ENCODE results near the gene ENPP1.

Gene ENPP1

GRCh38 chr6:131811500-131811899 is 3.7 kb downstream of the ENPP1 start:
- TF ChIP-seq OSR2 (tag by site-specific recombination; IDR thresholded peaks at IDR 0.05) (no peak), KLF7 (tag by site-specific recombination; IDR thresholded peaks at IDR 0.05; ENCODE audit: borderline replicate concordance) (no peak), ZNF747 (tag by site-specific recombination; IDR thresholded peaks at IDR 0.05) (no peak), ZNF629 (tag by site-specific recombination; IDR thresholded peaks at IDR 0.05) (no peak)
- no peaks in the 10 kb centered on the region; a peak in 1 of 3 replicates for H3K36me3 ChIP-seq (ENCODE audit: control insufficient read depth in 2 of 2, insufficient read depth in 1 of 2, low read length in 2 of 2)

DNA sequence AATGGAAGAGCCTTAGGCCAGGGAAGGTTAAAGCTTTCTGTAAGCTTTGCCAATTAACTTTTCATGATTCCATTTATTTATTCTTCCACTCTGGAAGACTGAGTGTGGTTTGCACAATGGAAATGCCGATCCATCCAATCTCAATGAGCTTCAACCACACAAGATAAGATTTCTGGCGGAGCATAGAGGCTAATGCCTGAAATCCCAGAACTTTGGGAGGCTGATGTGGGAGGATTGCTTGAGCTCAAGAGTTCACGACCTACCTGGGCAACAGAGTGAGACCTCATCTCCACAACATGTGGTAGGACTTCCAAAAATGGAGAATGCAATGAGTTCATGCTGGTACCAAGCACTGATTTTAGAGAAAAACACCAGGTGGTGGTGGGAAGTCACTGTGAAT is 6.2 kb downstream of the ENPP1 start:
- 0 out of 2 replicates have a peak, but pooled peaks have one; percentile 14 for TF ChIP-seq KLF1 (tag by site-specific recombination; IDR thresholded peaks at IDR 0.05)
- peak; percentile 53; the same call in 1 of the 2 replicates for TF ChIP-seq ZXDB (tag by site-specific recombination; IDR thresholded peaks at IDR 0.05)
- no peak for TF ChIP-seq ZNF560 (tag by site-specific recombination; IDR thresholded peaks at IDR 0.05; ENCODE audit: borderline replicate concordance)
- peak; percentile 59 for TF ChIP-seq WT1 (tag by site-specific recombination; IDR thresholded peaks at IDR 0.05)
- no peak overlapping the region for H3K4me3 ChIP-seq (ENCODE audit: low read depth, low read length)
- peaks cover 26% of the 10 kb centered on the region for H3K4me1 ChIP-seq (ENCODE audit: control insufficient read depth, insufficient read depth, low read length)
- POLR2A ChIA-PET: no interaction called here
- H3K27ac ChIP-seq (ENCODE audit: extremely low read depth, low read depth, low read length): no peak overlapping the region; the same call in 1 of the 2 replicates
- CTCF ChIA-PET: interaction anchor here (1.1 kb wide), 2 partner anchors 9 to 119 kb away, joined by 3 read pairs; no protein-coding TSS in a partner anchor
- H3K36me3 ChIP-seq (ENCODE audit: control insufficient read depth in 2 of 2, insufficient read depth in 1 of 2, low read length in 2 of 2): no peaks in the 10 kb centered on the region; a peak in 1 of 3 replicates
- H3K9me3 ChIP-seq (ENCODE audit: control insufficient read depth, insufficient read depth, low read depth, low read length): no peaks in the 10 kb centered on the region

More at GRCh38 chr6:131811500-131811899, 3.7 kb downstream of the ENPP1 start:
- peaks cover 21% of the 10 kb centered on the region for H3K4me1 ChIP-seq (ENCODE audit: control insufficient read depth, insufficient read depth, low read length)
- ChIA-PET CTCF (interaction anchor here (0.7 to 0.9 kb wide), 2 partner anchors 19 to 26 kb away, joined by 3 to 4 read pairs; no protein-coding TSS in a partner anchor), POLR2A (no interaction called here)
- H3K9me3 ChIP-seq (ENCODE audit: control insufficient read depth, insufficient read depth, low read depth, low read length): no peaks in the 10 kb centered on the region
- H3K27ac ChIP-seq (ENCODE audit: extremely low read depth, low read depth, low read length): no peak overlapping the region
- no peak overlapping the region for H3K4me3 ChIP-seq (ENCODE audit: low read depth, low read length)

DNA sequence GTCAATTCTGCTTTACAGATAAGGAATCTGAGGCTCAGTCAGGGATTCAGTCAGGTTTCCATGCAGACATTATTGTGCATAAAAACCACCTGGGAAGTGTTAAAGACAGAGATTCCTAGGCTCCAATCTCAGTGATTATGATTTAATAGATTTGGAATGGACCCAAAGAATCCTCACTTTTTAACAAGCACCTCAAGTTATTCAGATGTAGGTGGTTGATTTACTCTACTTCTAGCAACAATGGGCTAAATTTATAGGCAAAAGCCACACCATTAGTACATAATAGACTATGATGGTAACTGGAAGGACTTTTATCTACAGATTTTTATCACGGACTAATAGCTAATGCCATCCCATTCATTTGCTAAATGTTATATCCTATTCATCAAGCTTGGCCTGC is 9.0 kb downstream of the ENPP1 start:
- no peaks in the 10 kb centered on the region; a peak in 1 of 3 replicates for H3K36me3 ChIP-seq (ENCODE audit: control insufficient read depth in 2 of 2, insufficient read depth in 1 of 2, low read length in 2 of 2)
- no peaks in the 10 kb centered on the region for H3K9me3 ChIP-seq (ENCODE audit: control insufficient read depth, insufficient read depth, low read depth, low read length)
- peaks cover 27% of the 10 kb centered on the region for H3K4me1 ChIP-seq (ENCODE audit: control insufficient read depth, insufficient read depth, low read length)
- ChIA-PET POLR2A (interaction anchor here (0.8 to 1.9 kb wide), 2 partner anchors 9 to 134 kb away, joined by 3 to 5 read pairs; partner anchors contain the start of genes CCN2 and ENPP1), CTCF (interaction anchor here (1.0 to 1.9 kb wide), 3 partner anchors 93 to 122 kb away, joined by 3 to 6 read pairs (median 4); no protein-coding TSS in a partner anchor)
- H3K27ac ChIP-seq (ENCODE audit: extremely low read depth, low read depth, low read length): peak overlapping the region; percentile 36; the same call in 1 of the 2 replicates
- H3K4me3 ChIP-seq (ENCODE audit: low read depth, low read length): no peak overlapping the region
- no peak for TF ChIP-seq ZNF202 (tag by site-specific recombination; IDR thresholded peaks at IDR 0.05; ENCODE audit: borderline replicate concordance)
- no peak for TF ChIP-seq KLF17 (tag by site-specific recombination; IDR thresholded peaks at IDR 0.05)
- TF ChIP-seq OSR2 (tag by site-specific recombination; IDR thresholded peaks at IDR 0.05): peak; percentile 69; the same call in 1 of the 2 replicates
- TF ChIP-seq ZNF514 (tag by site-specific recombination; IDR thresholded peaks at IDR 0.05): no peak
- TF ChIP-seq ZIC2 (tag by site-specific recombination; IDR thresholded peaks at IDR 0.05): no peak
- TF ChIP-seq ZNF292 (tag by site-specific recombination; IDR thresholded peaks at IDR 0.05; ENCODE audit: borderline replicate concordance, low read depth): no peak
- no peak for TF ChIP-seq ZNF664 (tag by site-specific recombination; IDR thresholded peaks at IDR 0.05)
- no peak for TF ChIP-seq OVOL3 (tag by site-specific recombination; IDR thresholded peaks at IDR 0.05)
- no peak for TF ChIP-seq ZNF146 (tag by site-specific recombination; IDR thresholded peaks at IDR 0.05)
- TF ChIP-seq ZNF48 (tag by site-specific recombination; IDR thresholded peaks at IDR 0.05): no peak
- no peak for TF ChIP-seq ZNF837 (tag by site-specific recombination; IDR thresholded peaks at IDR 0.05)
- no peak for TF ChIP-seq ZNF174 (tag by site-specific recombination; IDR thresholded peaks at IDR 0.05)
- no peak for TF ChIP-seq ZNF148 (tag by site-specific recombination; IDR thresholded peaks at IDR 0.05; ENCODE audit: borderline replicate concordance)
- TF ChIP-seq SCRT1 (tag by site-specific recombination; IDR thresholded peaks at IDR 0.05; ENCODE audit: borderline replicate concordance): no peak
- TF ChIP-seq HOXC10 (CRISPR knock-in tag; IDR thresholded peaks at IDR 0.05): no peak
- no peak for TF ChIP-seq ZNF133 (tag by site-specific recombination; IDR thresholded peaks at IDR 0.05)
- TF ChIP-seq, protein P1, sequence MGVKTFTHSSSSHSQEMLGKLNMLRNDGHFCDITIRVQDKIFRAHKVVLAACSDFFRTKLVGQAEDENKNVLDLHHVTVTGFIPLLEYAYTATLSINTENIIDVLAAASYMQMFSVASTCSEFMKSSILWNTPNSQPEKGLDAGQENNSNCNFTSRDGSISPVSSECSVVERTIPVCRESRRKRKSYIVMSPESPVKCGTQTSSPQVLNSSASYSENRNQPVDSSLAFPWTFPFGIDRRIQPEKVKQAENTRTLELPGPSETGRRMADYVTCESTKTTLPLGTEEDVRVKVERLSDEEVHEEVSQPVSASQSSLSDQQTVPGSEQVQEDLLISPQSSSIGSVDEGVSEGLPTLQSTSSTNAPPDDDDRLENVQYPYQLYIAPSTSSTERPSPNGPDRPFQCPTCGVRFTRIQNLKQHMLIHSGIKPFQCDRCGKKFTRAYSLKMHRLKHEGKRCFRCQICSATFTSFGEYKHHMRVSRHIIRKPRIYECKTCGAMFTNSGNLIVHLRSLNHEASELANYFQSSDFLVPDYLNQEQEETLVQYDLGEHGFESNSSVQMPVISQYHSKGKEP (tag by site-specific recombination; IDR thresholded peaks at IDR 0.05): peak; percentile 62
- peak; percentile 28; the same call in 1 of the 2 replicates for TF ChIP-seq ZNF843 (tag by site-specific recombination; IDR thresholded peaks at IDR 0.05)
- TF ChIP-seq ZNF488 (tag by site-specific recombination; IDR thresholded peaks at IDR 0.05): no peak
- TF ChIP-seq HOXA7 (CRISPR knock-in tag; IDR thresholded peaks at IDR 0.05; ENCODE audit: borderline replicate concordance): no peak

All from HEK293 (cell line).